OCI-M2 (cell line): ENCODE results near the gene CACNA1S.

ENCODE experiments used
- DNase-seq: peaks from one replicate; lab custom pipeline; 2025; ENCODE audit not compliant: unreplicated experiment; lab: John Stamatoyannopoulos, UW

Gene CACNA1S

DNA sequence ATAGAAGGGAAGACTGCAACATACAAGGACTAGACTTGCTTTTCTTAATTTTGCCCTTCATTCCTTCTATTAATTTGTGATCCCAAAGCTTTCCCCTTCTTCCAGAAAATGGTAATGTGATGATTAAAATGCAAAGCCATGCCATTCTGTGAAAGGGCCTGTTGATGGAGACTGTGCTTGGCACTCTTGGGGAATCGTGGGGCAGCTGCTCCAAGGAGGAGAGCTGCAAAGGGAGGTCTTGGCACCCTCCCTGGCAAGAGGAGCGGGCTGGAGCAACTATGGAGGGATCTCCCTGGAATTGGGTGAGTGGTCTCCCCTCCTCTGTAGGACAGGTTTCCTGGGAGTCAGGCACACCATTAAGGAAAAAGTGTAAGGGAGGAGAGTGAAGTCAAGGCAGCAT, 16.6 kb downstream of the CACNA1S start:
- DNase-seq: no peak

DNA sequence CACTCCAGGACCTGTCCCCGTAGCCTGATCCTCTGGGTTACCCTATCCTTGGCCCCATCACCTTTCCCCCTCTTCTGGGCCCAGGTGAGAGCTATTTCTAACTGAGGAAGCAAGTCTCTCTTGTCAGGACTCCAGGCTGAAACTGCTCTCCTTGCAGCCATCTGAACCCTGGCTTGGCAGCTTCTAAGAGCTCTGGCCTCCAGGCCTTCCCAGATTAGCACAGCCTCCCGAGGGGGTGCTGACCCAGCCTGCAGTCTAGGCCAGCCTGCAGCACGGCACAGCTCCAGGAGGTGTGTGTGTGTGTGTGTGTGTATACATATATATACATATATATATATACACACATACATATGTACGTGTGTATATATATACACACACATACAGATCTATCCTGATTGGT, 17.4 kb downstream of the CACNA1S start:
- no peak for DNase-seq

DNA sequence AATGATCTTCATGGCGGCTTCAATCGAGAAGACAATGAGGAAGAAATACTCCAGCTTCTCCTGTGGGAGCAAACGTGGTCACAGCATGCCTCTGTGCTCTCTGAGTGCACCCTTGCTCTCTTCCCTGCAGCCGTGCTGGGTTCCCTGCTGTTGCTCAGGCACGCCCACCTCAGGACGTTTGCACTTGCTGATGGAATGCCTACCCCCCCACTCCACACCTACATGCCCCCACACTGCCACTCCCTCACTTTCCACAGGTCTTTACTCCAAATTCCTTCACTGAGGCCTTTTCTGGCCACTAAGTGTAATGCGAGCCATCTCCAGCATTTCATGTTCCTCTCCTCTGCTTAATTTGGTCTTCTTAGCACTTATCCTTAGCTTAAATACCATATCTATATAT, 18.3 kb downstream of the CACNA1S start:
- no peak for DNase-seq

DNA sequence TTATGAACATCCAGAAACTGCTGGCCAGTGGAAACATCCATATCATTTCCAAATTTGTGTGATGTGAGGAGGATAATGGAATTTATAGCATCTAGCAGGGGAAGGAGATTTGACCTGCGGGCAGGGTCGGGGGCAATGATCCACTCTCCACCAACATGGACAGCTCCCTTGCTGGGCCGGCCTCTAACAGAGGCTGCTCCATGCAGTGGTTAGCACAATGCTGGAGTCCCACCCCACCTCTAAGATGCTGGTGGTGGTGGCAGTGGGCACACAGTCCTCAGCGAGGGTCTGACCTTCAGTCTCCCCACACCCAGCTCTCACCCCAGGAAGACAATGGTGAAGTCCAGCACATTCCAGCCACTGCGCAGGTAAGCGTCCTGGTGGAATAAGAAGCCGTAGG, 18.7 kb downstream of the CACNA1S start:
- DNase-seq: no peak

DNA sequence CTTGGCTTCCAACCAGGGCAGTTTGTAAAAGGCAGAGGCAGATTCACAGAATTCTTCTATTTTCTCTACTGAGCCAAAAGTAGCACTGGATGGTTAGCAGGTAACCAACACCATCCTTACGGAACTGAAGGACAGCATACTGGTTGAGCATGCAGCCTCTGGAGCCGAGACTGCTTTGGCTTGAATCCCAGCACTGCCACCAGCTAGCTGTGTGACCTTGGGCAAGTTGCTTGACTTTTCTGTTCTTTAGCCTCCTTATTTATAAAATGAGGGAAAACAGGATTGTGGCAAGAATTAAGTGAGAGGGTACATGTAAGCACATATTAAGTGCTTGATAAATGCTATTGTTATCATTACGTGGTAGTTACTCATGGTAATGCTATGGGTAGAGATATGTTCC, 19.5 kb downstream of the CACNA1S start:
- no peak for DNase-seq

DNA sequence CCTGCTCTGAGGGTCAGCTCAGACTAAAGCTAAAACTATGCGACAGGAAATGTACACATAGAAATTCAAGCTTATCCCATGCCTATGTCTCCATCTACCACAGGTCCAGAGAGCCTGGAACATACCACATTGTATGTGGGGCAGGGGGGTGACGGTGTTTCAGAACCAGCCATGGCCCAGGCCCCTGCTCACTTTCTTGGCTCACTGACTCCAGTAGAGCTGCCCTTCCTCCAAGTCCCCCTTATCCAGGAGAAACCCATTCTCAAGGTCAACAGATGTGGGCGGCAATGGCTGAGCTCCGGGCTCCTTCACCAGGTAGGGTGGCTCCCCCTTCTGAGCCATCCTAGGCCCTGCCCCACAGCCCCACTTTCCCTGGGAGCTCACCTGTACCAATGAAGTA, 21.0 kb downstream of the CACNA1S start:
- no peak for DNase-seq

DNA sequence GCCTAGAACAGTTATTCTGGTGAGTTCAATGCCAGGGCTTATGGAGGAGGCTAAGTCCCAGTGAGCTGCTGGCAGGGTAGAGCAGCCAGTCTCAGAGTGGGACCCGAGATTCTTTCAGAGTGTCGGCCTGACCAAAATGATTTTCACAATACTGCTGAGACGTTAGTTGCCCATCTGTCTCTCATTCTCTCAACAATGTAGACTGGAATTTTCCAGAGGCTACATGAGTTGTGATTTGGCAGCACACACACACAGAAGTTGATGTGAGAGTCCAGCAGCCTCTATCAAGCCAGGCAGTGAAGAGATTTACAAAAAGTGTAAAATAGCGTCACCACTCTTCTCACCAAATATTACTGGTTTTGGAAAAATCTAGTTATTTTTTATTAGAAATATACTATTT, 21.7 kb downstream of the CACNA1S start:
- no peak for DNase-seq

DNA sequence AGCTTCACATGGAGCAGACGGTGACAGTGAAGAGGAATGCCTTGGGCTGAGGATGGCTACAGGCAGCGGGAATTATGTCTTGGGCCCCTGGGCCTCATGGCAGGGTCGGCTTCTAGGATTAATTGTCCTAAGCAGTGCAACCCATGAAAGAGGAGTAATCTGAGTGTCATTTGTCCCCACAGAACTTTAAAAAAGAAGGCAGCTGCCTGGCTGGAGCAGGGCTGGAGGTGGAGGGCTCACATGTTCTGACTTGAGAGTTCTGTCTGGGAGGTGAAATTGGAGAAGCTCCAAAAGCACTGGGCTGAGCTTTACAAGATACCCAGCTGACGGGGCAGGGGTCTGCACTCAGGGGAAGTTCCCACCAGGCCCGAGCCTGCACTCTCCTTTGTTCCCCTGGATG, 22.6 kb downstream of the CACNA1S start:
- no peak for DNase-seq

DNA sequence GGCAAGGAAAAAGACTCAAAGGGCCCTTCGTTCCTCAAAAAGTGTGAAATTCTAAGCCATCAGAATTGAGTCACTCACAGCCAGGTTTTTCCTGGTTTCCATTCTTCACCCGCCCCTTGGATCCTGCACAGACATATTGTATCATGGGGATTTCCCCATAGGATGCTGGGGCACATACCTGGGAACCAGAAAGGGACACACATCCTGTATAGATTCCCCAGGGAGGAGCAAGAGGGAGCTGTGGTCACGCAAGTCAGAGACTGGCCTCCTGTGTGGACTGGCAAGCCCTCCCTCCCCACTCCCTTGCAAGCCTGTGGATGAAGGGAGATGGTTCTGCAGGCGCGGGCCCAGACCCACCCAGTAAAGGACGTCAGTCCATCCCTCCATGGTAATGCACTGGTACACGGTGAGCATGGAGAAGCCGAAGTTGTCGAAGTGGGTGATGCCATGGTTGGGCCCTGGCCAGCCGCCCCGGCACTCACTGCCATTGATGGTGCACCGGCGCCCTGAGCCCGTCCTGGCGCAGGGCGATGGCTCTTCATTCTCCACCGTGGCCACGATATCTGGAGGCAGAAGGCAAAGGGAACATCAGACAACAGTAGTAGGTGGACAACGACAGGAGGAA, 23.2 kb downstream of the CACNA1S start:
- DNase-seq: no peak

DNA sequence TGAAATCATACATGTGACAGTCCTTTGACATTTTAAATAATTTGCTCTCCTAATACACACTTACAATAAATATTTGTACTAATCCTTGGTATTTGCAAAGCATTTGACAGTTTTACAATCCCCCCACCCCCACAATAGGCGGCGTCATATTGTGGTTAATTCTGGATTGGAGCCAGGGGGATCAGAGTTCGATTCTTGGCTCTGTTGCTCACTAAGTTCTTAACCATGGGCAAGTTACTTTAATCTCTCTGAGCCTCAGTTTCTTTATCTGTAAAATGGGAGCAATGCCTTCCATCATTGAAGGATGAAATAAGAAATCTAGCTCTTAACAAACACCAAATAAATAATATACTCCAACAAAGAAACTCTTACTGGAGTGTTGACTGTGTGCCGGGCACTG, 23.8 kb downstream of the CACNA1S start:
- no peak for DNase-seq

DNA sequence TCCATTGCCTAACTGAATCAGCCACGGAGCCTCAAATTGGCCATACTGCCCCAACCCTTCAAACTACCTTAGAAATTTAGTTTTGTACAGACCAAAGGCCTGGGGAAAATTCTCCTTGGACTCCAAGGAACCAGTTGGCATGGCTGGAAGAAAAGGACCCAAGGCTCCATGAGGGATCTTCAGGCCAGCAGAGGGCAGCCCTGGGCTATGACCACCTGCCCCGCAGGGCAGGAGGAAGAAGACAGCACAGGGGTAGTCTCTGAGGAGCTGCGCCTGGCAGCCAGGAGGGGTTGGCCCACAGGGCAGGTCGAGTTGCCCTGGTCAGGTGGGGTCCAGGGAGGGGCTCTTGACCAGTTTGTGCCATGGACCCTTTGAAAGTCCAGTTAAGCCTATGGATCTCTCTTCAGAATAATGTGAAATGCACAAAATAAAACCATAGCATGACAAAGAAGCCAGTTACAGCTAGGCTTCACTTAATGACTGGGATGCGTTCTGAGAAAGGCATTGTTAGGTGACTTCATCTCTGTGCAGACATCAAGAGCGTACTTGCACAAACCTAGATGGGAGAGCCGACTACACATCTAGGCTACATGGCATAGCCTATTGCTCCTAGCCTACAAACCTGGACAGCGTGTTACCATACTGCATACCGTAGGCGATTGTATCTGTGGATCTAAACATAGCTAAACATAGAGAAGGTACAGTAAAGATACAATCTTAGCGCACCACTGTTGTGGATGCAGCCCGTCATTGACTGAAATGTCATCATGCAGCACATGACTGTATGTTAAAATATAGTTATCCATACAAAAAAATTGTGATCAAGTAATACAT, 26.1 kb downstream of the CACNA1S start:
- DNase-seq: no peak

DNA sequence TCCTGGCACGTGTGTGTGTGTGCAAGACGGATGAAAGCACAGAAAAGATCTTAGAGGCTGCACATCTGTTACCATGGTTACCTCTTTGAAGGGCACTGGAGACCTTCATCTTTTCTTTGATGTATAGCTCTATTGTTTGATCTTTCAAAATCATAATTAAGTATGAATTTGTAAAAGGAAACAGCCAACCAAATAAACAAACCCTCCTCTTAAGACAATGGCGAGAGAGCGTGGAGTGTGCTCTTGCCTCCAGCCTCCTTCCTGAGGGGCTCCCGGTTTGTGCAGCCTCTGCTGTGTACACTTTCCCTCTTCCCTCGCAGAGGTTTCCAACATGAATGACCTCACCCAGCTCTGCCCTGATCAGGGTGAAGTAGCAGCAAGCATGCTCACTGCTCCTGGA, 27.9 kb downstream of the CACNA1S start:
- DNase-seq: no peak

DNA sequence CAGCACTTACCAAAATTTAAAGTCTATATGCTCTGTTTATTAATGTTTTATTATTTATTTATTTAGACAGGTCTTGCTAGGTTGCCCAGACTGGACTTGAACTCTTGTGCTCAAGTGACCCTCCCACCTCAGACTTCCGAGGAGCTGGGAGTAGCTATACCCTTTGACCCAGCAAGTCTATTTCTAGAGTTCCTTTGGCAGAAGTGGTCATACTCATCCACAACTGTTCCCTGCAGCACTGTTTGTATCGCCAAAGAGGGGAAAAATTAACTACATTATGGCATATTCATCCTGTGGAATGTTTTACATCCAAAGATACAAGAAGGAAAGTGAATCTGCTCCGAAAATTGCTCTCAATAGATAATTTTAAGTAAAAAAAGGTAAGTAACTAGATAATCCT, 28.5 kb downstream of the CACNA1S start:
- no peak for DNase-seq

DNA sequence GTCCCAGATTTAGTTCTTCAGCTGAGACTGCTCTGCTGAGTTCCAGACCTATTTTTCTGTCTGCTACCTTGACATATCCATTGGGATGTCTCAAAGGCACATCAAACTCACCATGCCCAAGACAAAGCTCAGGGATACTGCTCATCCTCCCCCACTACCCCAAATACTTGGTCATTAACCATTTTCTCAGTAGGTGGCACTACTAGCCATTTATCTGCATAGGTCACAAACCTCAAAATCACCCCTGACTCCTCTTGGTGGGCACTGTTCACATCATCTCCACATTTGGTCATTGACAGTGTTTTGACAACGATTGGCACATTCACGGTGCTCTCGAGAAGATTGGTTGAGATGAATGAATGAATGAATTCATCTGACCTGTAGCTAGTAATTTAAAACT, 32.1 kb downstream of the CACNA1S start:
- DNase-seq: no peak

DNA sequence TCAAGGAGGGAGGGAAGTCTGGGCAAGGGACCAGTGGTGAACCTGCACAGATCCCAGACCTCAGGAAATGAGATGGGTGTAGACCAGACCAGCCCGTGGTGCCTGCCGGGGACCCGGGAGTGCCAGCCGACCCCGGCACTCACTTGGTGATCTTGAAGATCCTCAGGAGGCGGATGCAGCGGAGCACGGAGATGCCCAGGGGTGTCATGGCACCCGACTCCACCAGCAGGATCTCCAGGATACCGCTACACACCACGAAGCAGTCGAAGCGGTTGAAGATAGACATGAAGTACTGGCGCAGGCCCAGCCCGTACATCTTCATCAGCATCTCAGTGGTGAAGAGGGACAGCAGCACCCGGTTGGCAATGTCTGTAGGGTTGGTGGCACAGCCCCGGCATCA, 34.5 kb downstream of the CACNA1S start:
- DNase-seq: no peak

DNA sequence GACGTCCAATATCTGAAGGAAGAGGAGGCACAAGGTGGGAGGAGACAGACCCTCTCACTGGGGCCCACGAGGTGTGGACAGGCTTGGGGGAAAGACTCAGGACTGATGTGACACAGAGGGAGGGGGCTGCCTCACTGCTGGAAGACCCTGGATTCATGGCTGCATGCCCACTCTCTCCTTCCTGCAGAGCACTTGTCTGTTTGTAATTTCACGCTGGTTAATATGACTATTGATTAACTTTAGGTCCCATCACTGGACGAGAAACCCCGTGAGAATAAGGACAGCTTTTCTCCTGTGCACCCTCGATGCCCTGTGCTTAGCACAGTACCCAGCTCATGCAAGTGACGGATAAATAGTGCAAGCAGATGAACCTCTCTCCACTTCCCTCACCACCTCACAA, 35.1 kb downstream of the CACNA1S start:
- DNase-seq: no peak

DNA sequence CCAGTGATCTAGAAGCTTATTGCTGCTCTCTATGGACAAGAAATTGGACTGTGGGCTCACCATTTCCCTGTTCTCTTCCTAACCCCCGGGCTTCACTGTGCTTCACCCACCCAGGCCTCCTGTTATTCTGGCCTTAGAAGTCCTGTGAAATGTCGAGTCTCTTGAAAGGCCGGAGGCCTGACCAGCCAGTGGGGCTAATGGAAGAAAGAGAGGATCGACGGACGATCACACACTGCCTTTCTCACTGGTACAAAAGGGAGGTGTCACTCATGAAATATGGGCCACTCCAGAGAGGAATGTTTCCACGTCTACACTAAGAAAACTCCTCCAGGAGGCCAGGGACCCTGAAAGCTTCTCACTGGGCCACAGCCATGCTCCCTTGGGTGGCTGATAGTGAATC, 36.1 kb downstream of the CACNA1S start:
- DNase-seq: no peak

DNA sequence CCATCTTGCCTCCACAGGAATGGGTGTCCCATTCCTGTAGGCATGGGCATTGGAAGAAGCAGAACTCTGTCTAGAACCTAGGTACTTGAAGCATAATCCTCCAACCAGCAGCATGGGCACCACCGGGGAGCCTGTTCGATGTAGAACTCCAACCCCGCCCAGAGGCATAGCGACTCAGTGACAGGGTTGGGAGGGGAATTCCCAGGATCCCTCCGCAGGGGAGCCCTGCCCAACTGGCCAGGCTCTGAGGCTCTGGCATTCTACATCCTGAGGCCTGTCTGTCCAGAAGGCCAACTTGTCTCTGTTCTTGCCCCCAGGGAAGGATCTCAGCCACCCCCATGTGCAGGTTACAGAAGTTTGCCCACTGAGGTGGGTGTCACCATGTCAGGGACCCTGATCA, 38.2 kb downstream of the CACNA1S start:
- no peak for DNase-seq

DNA sequence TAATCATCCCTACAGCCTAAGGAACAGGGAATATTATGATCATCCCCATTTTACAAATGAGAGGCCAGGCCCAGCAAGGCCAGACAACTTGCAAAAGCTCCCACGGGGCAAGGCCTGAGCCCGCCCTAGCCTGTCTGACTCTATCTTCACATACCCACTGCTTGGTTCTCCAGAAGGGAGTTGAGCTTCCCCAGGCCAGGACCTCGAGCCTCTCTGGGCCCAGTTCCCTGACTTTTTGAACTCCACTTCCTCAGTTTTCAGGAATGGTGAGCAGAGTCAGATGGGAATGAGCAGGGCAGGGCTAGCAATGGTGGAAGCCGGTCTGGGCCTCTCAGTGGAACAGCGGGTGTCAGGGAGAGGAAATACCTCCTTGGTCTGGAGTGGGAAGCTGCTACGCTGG, 39.3 kb downstream of the CACNA1S start:
- no peak for DNase-seq

DNA sequence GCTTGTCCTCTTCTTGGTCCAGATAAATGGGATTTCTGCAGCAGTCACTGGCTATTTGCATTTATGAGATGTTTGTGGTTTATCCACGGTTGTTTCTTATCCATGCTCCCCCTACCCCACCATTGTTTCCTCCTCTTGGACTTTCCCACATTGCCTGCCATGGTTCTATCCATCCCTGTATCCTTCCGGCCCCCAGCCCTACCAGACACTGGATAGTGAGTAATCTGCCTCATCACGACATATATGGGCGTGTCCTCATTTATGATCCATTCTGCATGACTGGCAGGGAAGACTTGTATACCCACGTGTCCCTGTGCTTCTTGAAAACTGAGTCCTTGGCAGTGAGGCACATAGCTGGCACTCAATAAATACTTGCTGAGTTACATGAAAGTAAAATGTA, 40.1 kb downstream of the CACNA1S start:
- DNase-seq: no peak

DNA sequence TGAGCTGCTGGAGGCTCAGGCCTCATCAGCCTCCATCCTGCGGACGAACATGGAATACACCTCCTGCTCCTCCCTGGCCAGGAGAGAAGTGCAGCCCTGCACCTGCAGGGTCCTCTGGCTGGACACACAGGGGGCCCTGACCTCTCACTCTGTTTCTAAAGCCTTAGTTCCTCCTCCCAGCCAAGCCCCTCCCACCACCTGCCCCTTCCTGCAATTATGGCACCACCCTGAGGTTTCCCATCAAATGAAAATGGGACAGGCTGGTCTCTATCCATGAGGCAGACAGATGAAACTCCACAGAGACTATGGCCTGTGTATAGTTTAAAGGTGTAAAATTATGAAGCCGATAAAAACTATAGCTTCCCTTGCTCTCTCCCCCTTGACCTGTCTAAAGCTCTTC, 42.6 kb downstream of the CACNA1S start:
- no peak for DNase-seq

DNA sequence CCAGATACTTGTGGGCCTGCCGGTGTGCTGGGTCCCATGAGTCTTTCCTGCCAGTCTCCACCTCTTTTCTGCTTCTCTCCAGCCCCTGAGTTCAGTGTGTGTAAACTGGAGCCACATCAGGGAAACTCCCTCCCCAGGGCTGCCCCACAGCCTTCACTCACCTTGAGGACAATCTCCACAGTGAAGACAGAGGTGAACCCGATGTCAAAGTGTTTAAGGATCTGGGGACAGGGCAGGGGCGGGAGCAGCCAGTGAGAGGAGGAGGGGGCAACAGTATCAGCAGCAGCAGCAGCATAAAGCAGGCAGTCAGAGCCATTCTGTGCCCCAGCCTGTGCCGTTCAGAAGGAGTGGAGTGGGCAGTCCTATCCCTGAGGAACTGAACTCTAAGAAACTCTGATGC, 43.2 kb downstream of the CACNA1S start:
- DNase-seq: no peak

DNA sequence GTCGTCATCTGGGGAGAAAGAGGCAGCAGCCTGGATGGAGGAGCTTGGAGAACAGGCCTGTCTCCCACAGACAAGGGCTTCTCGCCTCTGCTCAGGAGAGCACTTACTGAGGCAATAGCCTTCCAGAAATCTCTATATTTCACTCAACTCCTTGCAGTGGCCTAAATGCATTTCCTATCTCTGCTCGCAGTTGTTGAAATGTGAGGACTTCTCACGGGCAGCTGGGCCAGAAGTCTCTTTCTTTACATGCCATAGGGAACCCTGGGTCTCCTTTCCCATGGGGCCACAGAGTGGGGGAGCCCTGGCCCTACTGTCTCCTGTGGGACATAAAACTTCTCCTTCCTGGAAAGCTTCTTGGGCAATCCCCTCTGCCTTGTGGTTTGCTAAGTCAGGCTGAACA, 45.2 kb downstream of the CACNA1S start:
- DNase-seq: no peak
